ENCODE measurements around the gene DYNLT1.
"Not testable (repeated sequence)": the region's sequence is repeated elsewhere in the genome, so short reads cannot be mapped to it uniquely, and the experiment has no call there.

DYNLT1 gene

GRCh38 chr6:158621694-158622544 lies 22.6 kb downstream of the DYNLT1 start:
- DNase-seq (ENCODE audit: low spot score): no peak

GRCh38 chr6:158620963-158621693 lies 23.4 kb downstream of the DYNLT1 start:
- no peak for DNase-seq (ENCODE audit: low spot score)

GRCh38 chr6:158619922-158620801 lies 24.4 kb downstream of the DYNLT1 start:
- DNase-seq (ENCODE audit: low spot score): no peak

DNA sequence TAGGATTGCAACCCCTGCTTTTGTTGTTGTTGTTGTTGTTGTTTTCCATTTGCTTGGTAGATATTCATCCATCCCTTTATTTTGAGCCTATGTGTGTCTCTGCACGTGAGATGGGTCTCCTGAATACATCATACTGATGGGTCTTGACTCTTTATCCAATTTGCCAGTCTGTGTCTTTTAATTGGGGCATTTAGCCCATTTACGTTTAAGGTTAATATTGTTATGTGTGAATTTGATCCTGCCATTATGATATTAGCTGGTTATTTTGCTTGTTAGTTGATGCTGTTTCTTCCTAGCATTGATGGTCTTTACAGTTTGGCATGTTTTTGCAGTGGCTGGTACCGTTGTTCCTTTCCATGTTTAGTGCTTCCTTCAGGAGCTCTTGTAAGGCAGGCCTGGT lies 26.3 kb downstream of the DYNLT1 start:
- not testable (repeated sequence) for DNase-seq (ENCODE audit: low spot score)

GRCh38 chr6:158614606-158615005 lies 29.9 kb downstream of the DYNLT1 start:
- DNase-seq (ENCODE audit: low spot score): not testable (repeated sequence)

- no peak for DNase-seq (ENCODE audit: low spot score)
These were observed 32.8 kb downstream of the DYNLT1 start for GRCh38 chr6:158611541-158612370.

- no peak for DNase-seq (ENCODE audit: low spot score)
These were observed 33.5 kb downstream of the DYNLT1 start for GRCh38 chr6:158611039-158611438.

DNA sequence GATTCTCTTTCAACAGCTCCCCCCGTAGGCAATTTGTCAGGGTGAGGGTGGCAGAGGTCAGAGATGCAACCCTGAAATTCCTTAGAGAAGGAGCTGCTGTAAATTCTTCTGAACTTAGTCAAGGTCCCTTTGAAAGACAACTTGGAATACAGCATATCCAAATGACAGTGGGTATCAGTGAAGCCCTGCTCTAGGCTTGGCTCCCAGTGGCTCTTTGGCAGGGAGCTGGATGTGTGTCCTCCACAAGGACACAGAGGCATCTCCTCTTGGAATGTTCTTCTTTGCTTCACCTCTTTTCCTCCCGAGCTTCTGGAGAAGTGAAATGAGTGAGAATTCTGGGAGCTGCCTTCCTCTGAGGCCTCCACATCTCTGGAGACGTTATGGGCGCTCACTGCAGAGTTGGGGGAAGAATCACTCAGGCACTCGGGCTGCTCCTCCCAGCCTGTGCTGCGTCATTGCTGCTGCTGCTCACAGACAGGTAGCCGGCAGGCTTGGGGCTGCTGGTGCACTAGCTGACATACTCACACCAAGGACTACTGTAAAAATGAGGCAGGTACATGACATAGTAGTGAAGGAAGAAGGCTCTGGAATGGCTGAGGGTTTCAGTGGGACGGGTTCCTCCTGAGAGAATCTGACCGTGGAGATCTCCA lies 34.1 kb downstream of the DYNLT1 start:
- DNase-seq (ENCODE audit: low spot score): no peak

DNA sequence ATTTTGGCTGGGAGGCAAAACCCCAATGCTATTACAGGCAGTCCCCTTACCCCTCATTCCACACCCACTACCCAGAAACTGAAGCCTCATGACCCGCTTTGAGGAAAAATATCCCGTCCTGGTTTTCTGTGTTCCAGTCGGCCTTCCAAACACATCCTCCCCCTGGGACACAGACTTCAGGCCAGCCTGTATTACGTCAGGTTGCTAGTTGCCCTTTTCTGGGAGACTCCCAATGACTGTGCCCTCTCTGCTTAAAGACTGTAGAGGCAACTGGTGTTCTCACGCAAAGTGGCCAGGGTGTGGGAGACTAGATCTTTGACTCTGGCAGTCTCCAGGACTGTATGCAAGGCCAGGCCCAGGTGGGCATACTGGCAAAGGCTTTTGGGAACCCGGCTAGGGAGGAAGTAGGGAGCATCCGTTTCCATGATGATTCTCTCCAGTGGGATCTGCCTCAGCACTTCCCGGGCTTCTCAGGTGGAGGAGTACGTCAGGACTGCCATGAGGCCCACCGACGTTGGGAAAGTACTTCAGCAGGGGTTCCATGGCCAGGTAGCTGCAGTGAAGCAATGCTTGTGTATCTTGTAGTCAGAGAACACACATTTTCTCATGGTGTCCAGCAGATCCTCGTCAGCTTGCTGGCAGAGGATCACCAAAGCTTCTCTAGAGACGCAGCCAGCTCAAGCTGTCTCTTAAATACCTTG lies 34.9 kb downstream of the DYNLT1 start:
- no peak for DNase-seq (ENCODE audit: low spot score)

- DNase-seq (ENCODE audit: low spot score): no peak
These were observed 36.3 kb downstream of the DYNLT1 start for GRCh38 chr6:158608221-158608620.

- no peak for DNase-seq (ENCODE audit: low spot score)
These were observed 37.0 kb downstream of the DYNLT1 start for GRCh38 chr6:158607411-158608170.

DNA sequence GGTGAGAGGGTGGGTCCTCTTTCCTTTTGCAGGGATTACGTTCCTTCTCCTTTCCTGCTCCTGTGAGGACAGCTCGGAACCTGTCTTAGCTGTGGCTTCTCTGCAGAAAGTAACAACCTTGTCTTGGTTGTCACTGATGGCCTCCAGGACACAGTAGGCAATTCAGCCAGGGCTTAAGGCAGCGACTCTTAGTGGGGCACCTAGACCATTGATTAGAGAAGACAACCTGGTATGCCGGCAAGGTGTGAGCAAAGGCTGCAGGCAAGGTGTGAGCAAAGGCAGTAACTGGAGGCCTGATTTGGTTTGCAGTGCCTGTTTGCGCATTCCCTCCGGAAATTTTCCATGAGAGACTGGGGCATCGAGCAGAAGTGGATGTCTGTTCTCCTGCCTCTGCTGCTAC lies 37.6 kb downstream of the DYNLT1 start:
- DNase-seq (ENCODE audit: low spot score): no peak

GRCh38 chr6:158606011-158606410 lies 38.5 kb downstream of the DYNLT1 start:
- DNase-seq (ENCODE audit: low spot score): not testable (repeated sequence)

DNA sequence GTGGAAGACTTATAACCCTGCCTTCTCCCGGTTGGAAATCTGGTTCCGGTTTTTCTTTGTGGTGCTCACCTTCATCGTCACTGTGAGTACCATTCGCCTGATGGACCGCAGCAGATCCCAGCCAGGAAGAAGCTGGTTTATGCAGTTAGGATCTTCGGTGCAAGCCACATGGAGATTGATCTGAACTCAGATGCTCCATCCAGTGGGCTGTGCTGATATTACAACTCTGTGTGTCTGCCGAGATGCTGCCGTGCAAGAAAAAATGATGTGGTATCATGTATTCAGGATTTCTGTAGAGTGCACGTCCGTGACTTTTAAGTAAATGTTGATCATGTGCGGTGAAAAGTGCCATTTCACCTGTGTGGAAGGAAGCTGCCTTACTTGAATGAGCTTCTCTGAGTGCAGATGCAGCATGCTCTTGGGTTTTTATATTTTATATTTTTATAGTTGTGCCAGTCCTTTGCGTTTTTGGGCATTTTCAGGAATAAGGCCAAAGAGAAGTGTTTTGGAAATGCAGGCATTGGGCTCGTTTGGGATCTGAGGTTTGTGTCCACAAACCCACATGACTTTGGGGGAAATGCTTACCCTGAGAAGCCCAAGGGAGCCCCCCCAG lies 39.2 kb downstream of the DYNLT1 start:
- DNase-seq (ENCODE audit: low spot score): peak; percentile 57

DNA sequence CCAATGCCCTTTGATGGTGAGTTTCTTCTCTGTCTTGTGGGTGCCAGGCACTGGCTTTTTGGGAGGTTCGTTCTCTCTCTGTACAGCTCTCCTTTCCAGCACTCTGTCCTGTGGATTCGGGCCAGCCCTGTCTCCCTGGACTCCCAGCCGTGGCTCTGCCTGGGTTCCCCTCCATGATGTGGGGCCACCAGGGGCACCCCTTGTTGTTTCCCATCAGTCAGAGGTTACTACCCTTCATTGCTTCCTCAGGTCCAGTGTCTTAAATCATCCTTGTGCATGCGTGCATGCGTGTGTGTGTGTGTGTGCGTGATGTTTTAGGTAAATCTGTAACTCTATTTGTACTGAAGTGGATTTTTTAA lies 40.5 kb downstream of the DYNLT1 start:
- DNase-seq (ENCODE audit: low spot score): no peak

- no peak for DNase-seq (ENCODE audit: low spot score)
These were observed 41.1 kb downstream of the DYNLT1 start for GRCh38 chr6:158603261-158604047.

DNA sequence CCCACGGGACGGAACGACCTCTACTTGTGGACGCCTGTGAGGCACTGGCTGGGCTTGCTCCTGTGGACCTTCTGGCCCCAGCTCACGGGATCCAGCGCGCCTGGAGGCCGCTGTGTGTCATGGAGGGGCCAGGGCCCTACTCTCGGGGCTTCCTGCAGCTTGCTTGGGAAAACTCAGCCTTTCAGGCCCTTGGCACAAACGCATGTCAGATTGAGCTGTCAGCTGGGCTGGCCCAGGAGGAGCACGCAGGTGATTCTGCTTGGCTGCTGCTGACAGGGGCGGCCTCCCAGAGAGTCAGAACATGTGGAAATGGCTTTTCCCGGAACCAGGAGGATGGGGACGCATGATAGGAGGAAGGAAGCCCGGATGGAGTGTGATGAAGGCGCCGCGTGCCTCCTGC lies 44.9 kb downstream of the DYNLT1 start:
- DNase-seq (ENCODE audit: low spot score): no peak

GRCh38 chr6:158597565-158597964 lies 47.0 kb downstream of the DYNLT1 start:
- DNase-seq (ENCODE audit: low spot score): no peak
